IMR-90 (cell line): ENCODE data around the gene RAET1G. TPM values are rescaled to one million over a fixed set of nuclear protein-coding genes. Genes with fewer than 3 reads are reported as not detected.

Experiments
- ATAC-seq: fragments of 200-7000 bp; cut with Tn5 transposase; 2 replicates; pipeline ENCODE4 v1.9.1; 2020; ENCODE audit warnings: low read depth, mild to moderate bottlenecking, moderate library complexity
- BruUV-seq: library from RNA; stranded (reverse); fragments of 400-500 nt; replicated peaks from 2 replicates; lab custom pipeline; 2021; lab: Mats Ljungman, UMichigan
- CTCF ChIA-PET: fragments of 300-600 bp; formaldehyde crosslinking; extraction: SDS; loops from one replicate; lab custom pipeline; 2021; ENCODE audit warnings: antibody characterized with exemption; lab: Yijun Ruan, JAX
- POLR2A ChIA-PET: fragments of 300-600 bp; sonication (Branson Sonifier 250); formaldehyde crosslinking; loops from one replicate; lab custom pipeline; 2022; ENCODE audit warnings: antibody characterized with exemption; ENCODE audit not compliant: unreplicated experiment; lab: Charles Lee
- DNase-seq: peaks from one replicate; pipeline ENCODE4 v3.0.0; 2013
- H2AFZ ChIP-seq: replicated peaks from 2 replicates; pipeline ENCODE3; 2013; ENCODE audit warnings: low read length, mild to moderate bottlenecking; ENCODE audit not compliant: poor library complexity
- H2AK5ac ChIP-seq: 2 replicates; pipeline ENCODE4 v1.6.1; 2013; ENCODE audit warnings: low read depth, low read length, inconsistent platforms
- H2AK9ac ChIP-seq: replicated peaks from 2 replicates; pipeline ENCODE3; 2013; ENCODE audit warnings: mild to moderate bottlenecking, low read depth, low read length, moderate library complexity; ENCODE audit not compliant: poor library complexity
- H2BK120ac ChIP-seq: 2 replicates; pipeline ENCODE4 v1.6.1; 2013; ENCODE audit warnings: low read depth, low read length, inconsistent platforms
- H2BK15ac ChIP-seq: 3 replicates; pipeline ENCODE4 v1.6.1; 2013; ENCODE audit warnings: low read depth, low read length, inconsistent platforms
- H2BK20ac ChIP-seq: 2 replicates; pipeline ENCODE4 v1.6.1; 2013; ENCODE audit warnings: low read depth, mild to moderate bottlenecking, inconsistent platforms, low read length, moderate library complexity
- H2BK5ac ChIP-seq: 2 replicates; pipeline ENCODE4 v1.6.1; 2013; ENCODE audit warnings: mild to moderate bottlenecking, low read depth, low read length, inconsistent platforms; ENCODE audit not compliant: poor library complexity, severe bottlenecking
- H3K14ac ChIP-seq: replicated peaks from 2 replicates; pipeline ENCODE4 v1.6.1; 2013; ENCODE audit warnings: low read depth, low read length, inconsistent platforms
- H3K18ac ChIP-seq: 2 replicates; pipeline ENCODE4 v1.6.1; 2013; ENCODE audit warnings: low read depth, low read length, control low read depth
- H3K23ac ChIP-seq: 2 replicates; pipeline ENCODE4 v1.6.1; 2013; ENCODE audit warnings: low read depth, low read length, inconsistent platforms
- H3K27ac ChIP-seq: 2 replicates; pipeline ENCODE4 v1.5.1; 2013; ENCODE audit warnings: mild to moderate bottlenecking, control low read depth, low read length; ENCODE audit not compliant: insufficient read depth
- H3K27me3 ChIP-seq: 2 replicates; pipeline ENCODE4 v1.6.1; 2013; ENCODE audit warnings: low read length; ENCODE audit not compliant: control insufficient read depth, insufficient read depth
- H3K36me3 ChIP-seq: 2 replicates; pipeline ENCODE4 v1.6.1; 2013; ENCODE audit warnings: low read length, mixed read lengths; ENCODE audit not compliant: control insufficient read depth, insufficient read depth
- H3K4ac ChIP-seq: 2 replicates; pipeline ENCODE4 v1.6.1; 2013; ENCODE audit warnings: low read depth, low read length, inconsistent platforms
- H3K4me1 ChIP-seq: 2 replicates; pipeline ENCODE4 v1.6.1; 2013; ENCODE audit warnings: low read length, mixed read lengths; ENCODE audit not compliant: control insufficient read depth, insufficient read depth
- H3K4me2 ChIP-seq: 2 replicates; pipeline ENCODE4 v1.6.1; 2013; ENCODE audit warnings: low read depth, mild to moderate bottlenecking, control low read depth, low read length, moderate library complexity
- H3K4me3 ChIP-seq: 2 replicates; pipeline ENCODE4 v1.5.1; 2013; ENCODE audit warnings: low read depth, mild to moderate bottlenecking, control low read depth, low read length, moderate library complexity; ENCODE audit not compliant: insufficient read depth
- H3K56ac ChIP-seq: 2 replicates; pipeline ENCODE4 v1.6.1; 2013; ENCODE audit warnings: low read length, inconsistent platforms; ENCODE audit not compliant: insufficient read depth; ENCODE audit errors: extremely low read depth
- H3K79me1 ChIP-seq, 2 experiments: 2 replicates each; pipeline ENCODE4 v1.6.1; 2013; ENCODE audit warnings: low read length in 2 of 2, inconsistent platforms in 1 of 2, low read depth in 1 of 2
- H3K9ac ChIP-seq: 2 replicates; pipeline ENCODE4 v1.6.1; 2013; ENCODE audit warnings: low read depth, low read length, control low read depth
- H3K9me1 ChIP-seq: 2 replicates; pipeline ENCODE4 v1.6.1; 2013; ENCODE audit warnings: low read length, inconsistent platforms; ENCODE audit not compliant: insufficient read depth
- H3K9me3 ChIP-seq: 2 replicates; pipeline ENCODE4 v1.6.1; 2013; ENCODE audit warnings: low read length; ENCODE audit not compliant: control insufficient read depth, insufficient read depth
- H4K20me1 ChIP-seq: 2 replicates; pipeline ENCODE4 v1.6.1; 2013; ENCODE audit warnings: low read length, inconsistent platforms; ENCODE audit not compliant: insufficient read depth
- H4K5ac ChIP-seq: 2 replicates; pipeline ENCODE4 v1.6.1; 2013; ENCODE audit warnings: mild to moderate bottlenecking, low read depth, low read length, control low read depth
- H4K8ac ChIP-seq, 2 experiments: 2 replicates each; pipeline ENCODE4 v1.6.1; 2013; ENCODE audit warnings: low read depth in 2 of 2, low read length in 2 of 2, control low read depth in 1 of 2, inconsistent platforms in 1 of 2
- H4K91ac ChIP-seq: 2 replicates; pipeline ENCODE4 v1.6.1; 2013; ENCODE audit warnings: low read depth, low read length, inconsistent platforms; ENCODE audit not compliant: insufficient read depth
- CHD1 ChIP-seq: IDR thresholded peaks from 2 replicates; pipeline ENCODE4 v1.6.1; 2012; ENCODE audit warnings: low read depth, low read length, improper control_type of control experiment
- ELK1 ChIP-seq: fragments of 150-350 bp; IDR thresholded peaks from 2 replicates; pipeline ENCODE4 v1.6.1; 2016; ENCODE audit warnings: low read depth, mild to moderate bottlenecking, low read length, moderate library complexity, borderline replicate concordance
- MAFK ChIP-seq: IDR thresholded peaks from 2 replicates; pipeline ENCODE4 v1.6.1; 2012; ENCODE audit warnings: low read depth, low read length, improper control_type of control experiment
- MAZ ChIP-seq: IDR thresholded peaks from 2 replicates; pipeline ENCODE4 v1.6.1; 2012; ENCODE audit warnings: low read depth, mild to moderate bottlenecking, low read length, improper control_type of control experiment, moderate library complexity, borderline replicate concordance
- NFE2L2 ChIP-seq: fragments of 150-350 bp; IDR thresholded peaks from 2 replicates; pipeline ENCODE4 v1.6.1; 2016; ENCODE audit warnings: low read depth, mild to moderate bottlenecking, low read length
- POLR2A ChIP-seq: IDR thresholded peaks from 2 replicates; pipeline ENCODE4 v1.6.1; 2012; ENCODE audit warnings: mild to moderate bottlenecking, low read depth, low read length
- SMC3 ChIP-seq: fragments of 150-350 bp; IDR thresholded peaks from 2 replicates; pipeline ENCODE4 v1.6.1; 2016; ENCODE audit warnings: low read depth, mild to moderate bottlenecking, antibody characterized with exemption, low read length, moderate library complexity
- USF2 ChIP-seq: fragments of 150-350 bp; IDR thresholded peaks from 2 replicates; pipeline ENCODE4 v1.6.1; 2017; ENCODE audit warnings: mild to moderate bottlenecking, antibody characterized with exemption, low read length, low read depth
- WGBS, 2 experiments: methylation state at CpG; one replicate each; pipeline versions ENCODE4 v1.1.5 to v1.1.7; 2013; ENCODE audit warnings: missing lambda C conversion rate in 2 of 2; ENCODE audit not compliant: insufficient read length in 1 of 2; ENCODE audit errors: extremely low coverage in 2 of 2; 5-methylcytosine and 5-hydroxymethylcytosine counted together
- dilution Hi-C: fragments of 300-500 bp; cut with HindIII; formaldehyde crosslinking; loops from one replicate; pipeline ENCODE4 v1.14.3; 2018; ENCODE audit warnings: low sequenced_read_pairs; ENCODE audit not compliant: unreplicated experiment
- in situ Hi-C: fragments of 300-500 bp; cut with MboI; formaldehyde crosslinking; loops from 3 replicates; pipeline ENCODE4 v1.14.3; 2019; ENCODE audit warnings: low sequenced_read_pairs, inconsistent platforms, mixed read lengths
- intact Hi-C: fragments of 100-400 bp; cut with micrococcal nuclease; formaldehyde crosslinking; loops from 2 replicates; pipeline ENCODE4 v1.10.0; 2022
- polyA plus RNA-seq, 3 experiments: library from polyadenylated mRNA; depleted of rRNA; stranded (reverse); fragments of >200 nt; gene quantifications; 2 replicates each; pipeline ENCODE4 v1.2.3, GENCODE V29; 2012; ENCODE audit warnings: low replicate concordance in 1 of 3
- total RNA-seq: library from RNA; depleted of rRNA; stranded (reverse); fragments of >200 nt; gene quantifications from 2 replicates; pipeline ENCODE4 v1.2.3, GENCODE V29; 2012

RAET1G gene
- total and polyA plus RNA-seq, 2 of the 4 experiments (the other 2 are of a cell fraction): 1.3 to 4.2 TPM

DNA sequence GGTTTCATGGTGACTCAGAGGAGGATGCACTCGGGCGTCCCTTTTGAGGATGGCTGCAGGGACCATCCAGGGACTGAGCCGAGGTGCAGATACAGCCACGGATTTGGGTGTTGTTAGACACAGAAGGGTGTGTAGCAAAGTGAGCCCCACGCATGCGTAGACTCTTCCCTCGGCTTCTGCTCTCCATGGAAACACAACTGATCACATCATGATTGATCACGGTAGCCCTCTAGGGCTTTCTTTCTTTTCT is 40.2 kb upstream of the RAET1G start:
- Histone ChIP-seq H3K56ac (no peak overlapping the region), H3K9me1 (0 out of 2 replicates have a peak, but pooled peaks cover 7% of the 10 kb centered on the region), H3K4me1 (peaks cover 2% of the 10 kb centered on the region; the same call in 1 of the 2 replicates), H3K36me3 (no peaks in the 10 kb centered on the region), H4K8ac (peak overlapping the region; percentile 56 to 73; a peak in 3 of 4 replicates), H3K27ac (no peak overlapping the region), H2BK5ac (no peak overlapping the region), H2AK5ac (peak overlapping the region; percentile 42; the same call in 1 of the 2 replicates), H2AFZ (peak overlapping the region; percentile 89), H2BK15ac (peak overlapping the region; percentile 59; the same call in 1 of the 3 replicates), H4K5ac (no peak overlapping the region), H2BK120ac (peak overlapping the region; percentile 65), H3K14ac (peak overlapping the region; percentile 64; the same call in 1 of the 2 replicates), H3K4ac (peak overlapping the region; percentile 64), H3K9ac (peak overlapping the region; percentile 74; the same call in 1 of the 2 replicates), H2AK9ac (peak overlapping the region; percentile 94), H3K4me3 (peak overlapping the region; percentile 53), H3K4me2 (peak overlapping the region; percentile 88), H4K91ac (peak overlapping the region; percentile 84), H4K20me1 (no peaks in the 10 kb centered on the region; the same call in 1 of the 2 replicates), H3K9me3 (no peaks in the 10 kb centered on the region; the same call in 1 of the 2 replicates), H3K18ac (no peak overlapping the region), H3K23ac (0 out of 2 replicates have a peak overlapping the region, but pooled peaks have one; percentile 5), H3K79me1 (0 out of 4 replicates have a peak, but pooled peaks cover 0 to 4% of the 10 kb centered on the region in 2 experiments), H3K27me3 (peaks cover 55% of the 10 kb centered on the region), H2BK20ac (0 out of 2 replicates have a peak overlapping the region, but pooled peaks have one; percentile 18)
- WGBS, 2 experiments: no CpG with 5 or more reads among the region's 8 CpGs
- no peak for TF ChIP-seq USF2
- no peak for TF ChIP-seq ELK1
- TF ChIP-seq MAZ: no peak
- TF ChIP-seq NFE2L2: no peak
- no peak for TF ChIP-seq MAFK
- TF ChIP-seq SMC3: no peak
- no peak for TF ChIP-seq CHD1
- no peak for TF ChIP-seq POLR2A
- no TSS peak for BruUV-seq
- ChIA-PET CTCF (no interaction called here), POLR2A (no interaction called here)
- ATAC-seq: peak; percentile 28; the same call in 1 of the 2 replicates
- peak; percentile 40 for DNase-seq
- dilution Hi-C loops: no loop called here
- in situ Hi-C loops: no loop called here
- intact Hi-C loops: no loop called here
